ENCODE data around the gene FMN1.

FMN1 gene

GRCh38 chr15:32970847-32971246, 223.7 kb downstream of the FMN1 start:
- TF ChIP-seq, protein P1, sequence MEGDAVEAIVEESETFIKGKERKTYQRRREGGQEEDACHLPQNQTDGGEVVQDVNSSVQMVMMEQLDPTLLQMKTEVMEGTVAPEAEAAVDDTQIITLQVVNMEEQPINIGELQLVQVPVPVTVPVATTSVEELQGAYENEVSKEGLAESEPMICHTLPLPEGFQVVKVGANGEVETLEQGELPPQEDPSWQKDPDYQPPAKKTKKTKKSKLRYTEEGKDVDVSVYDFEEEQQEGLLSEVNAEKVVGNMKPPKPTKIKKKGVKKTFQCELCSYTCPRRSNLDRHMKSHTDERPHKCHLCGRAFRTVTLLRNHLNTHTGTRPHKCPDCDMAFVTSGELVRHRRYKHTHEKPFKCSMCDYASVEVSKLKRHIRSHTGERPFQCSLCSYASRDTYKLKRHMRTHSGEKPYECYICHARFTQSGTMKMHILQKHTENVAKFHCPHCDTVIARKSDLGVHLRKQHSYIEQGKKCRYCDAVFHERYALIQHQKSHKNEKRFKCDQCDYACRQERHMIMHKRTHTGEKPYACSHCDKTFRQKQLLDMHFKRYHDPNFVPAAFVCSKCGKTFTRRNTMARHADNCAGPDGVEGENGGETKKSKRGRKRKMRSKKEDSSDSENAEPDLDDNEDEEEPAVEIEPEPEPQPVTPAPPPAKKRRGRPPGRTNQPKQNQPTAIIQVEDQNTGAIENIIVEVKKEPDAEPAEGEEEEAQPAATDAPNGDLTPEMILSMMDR (IDR thresholded peaks at IDR 0.05): no peak

GRCh38 chr15:32967521-32967920, 227.0 kb downstream of the FMN1 start:
- TF ChIP-seq, protein P1 (IDR thresholded peaks at IDR 0.05): no peak

DNA sequence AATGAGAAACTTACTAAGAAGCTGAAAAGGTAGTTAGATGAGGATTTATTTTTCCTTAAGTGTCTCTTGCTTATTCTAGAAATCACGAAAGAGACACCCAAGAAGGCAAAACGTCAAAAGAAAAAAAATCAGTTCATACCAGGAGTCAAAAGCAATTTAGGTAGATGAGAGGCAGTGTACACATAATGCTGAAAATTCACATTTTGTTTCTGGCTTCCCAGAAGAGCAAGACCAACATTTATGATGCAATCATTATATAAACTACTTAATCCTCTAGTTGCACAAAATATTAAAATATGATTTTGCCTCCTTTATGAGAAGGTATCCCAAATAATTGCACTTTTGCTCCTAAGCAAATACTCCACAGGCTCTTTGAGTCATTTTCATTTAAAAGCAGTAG, 228.0 kb downstream of the FMN1 start:
- TF ChIP-seq, protein P1 (IDR thresholded peaks at IDR 0.05): no peak

DNA sequence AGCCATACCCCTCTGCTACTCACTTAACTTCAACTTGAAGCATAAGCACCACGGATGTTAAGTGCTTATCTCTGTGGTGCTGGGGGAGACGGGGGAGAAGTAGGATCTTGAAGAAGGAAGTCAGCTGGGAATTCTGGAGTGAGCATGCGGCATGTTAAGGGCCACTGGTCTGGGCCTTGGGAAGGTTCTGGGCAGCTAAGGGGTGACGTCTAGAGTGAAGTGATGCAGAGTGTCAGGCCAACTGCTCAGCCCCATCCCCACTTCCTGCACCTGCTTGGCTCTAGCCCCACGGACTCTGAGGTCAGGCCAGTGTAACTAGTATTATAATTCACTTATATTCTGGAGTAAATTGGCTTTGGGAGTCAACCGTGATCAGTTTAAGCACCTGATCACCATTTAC, 228.6 kb downstream of the FMN1 start:
- TF ChIP-seq, protein P1 (IDR thresholded peaks at IDR 0.05): no peak

- TF ChIP-seq, protein P1 (IDR thresholded peaks at IDR 0.05): no peak
These were observed 235.4 kb downstream of the FMN1 start for GRCh38 chr15:32959077-32959476.

DNA sequence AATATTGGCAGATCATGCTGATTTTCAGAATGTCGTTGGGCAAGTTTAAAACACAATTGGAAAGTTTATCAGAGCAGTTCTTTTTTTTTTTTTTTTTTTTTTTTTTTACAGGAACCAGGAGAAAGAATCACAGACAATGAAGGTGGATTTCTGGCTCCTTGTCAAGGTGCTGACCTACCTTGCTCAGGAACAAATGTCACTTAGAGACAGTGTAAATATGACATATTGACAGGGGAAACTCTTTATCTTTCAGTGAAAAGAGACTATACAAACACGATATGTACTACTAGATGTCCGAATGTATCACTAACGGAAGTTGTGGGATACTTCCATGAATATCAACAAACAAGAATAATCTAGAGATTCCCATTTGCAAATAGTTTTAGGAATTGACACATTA, 237.3 kb downstream of the FMN1 start:
- TF ChIP-seq, protein P1 (IDR thresholded peaks at IDR 0.05): no peak

GRCh38 chr15:32956711-32957110, 237.8 kb downstream of the FMN1 start:
- TF ChIP-seq, protein P1 (IDR thresholded peaks at IDR 0.05): no peak

GRCh38 chr15:32956006-32956405, 238.5 kb downstream of the FMN1 start:
- TF ChIP-seq, protein P1 (IDR thresholded peaks at IDR 0.05): peak; percentile 73
